GM21423 (cell line): Measurements from ENCODE around the gene ZMYND11.
A peak's percentile ranks its signal among the peaks of the same experiment; 100 is the strongest.

Source experiments
- ATAC-seq: cut with Tn5 transposase; IDR thresholded peaks from one replicate; pipeline ENCODE4 v1.9.1; 2021; ENCODE audit warnings: mild to moderate bottlenecking, moderate library complexity; ENCODE audit not compliant: unreplicated experiment

ZMYND11 gene

GRCh38 chr10:135132-135600, at the start of gene ZMYND11:
ZMYND11 (plus strand) TSS chr10:135455; CDS start chr10:180013, 44,558 bp downstream.
- peak; percentile 37 for ATAC-seq

GRCh38 chr10:86031-86430, 49.2 kb upstream of the ZMYND11 start:
- no peak for ATAC-seq

- no peak for ATAC-seq
Observed at GRCh38 chr10:87177-88080, 47.8 kb upstream of the ZMYND11 start.

GRCh38 chr10:88253-88652, 47.0 kb upstream of the ZMYND11 start:
- ATAC-seq, result no peak

GRCh38 chr10:89248-89647, 46.0 kb upstream of the ZMYND11 start:
- ATAC-seq, result no peak

GRCh38 chr10:90161-90560, 45.1 kb upstream of the ZMYND11 start:
- no peak for ATAC-seq

- ATAC-seq, result no peak
Observed at GRCh38 chr10:91313-91712, 43.9 kb upstream of the ZMYND11 start.

GRCh38 chr10:92153-92552, 43.1 kb upstream of the ZMYND11 start:
- no peak for ATAC-seq

GRCh38 chr10:92846-93245, 42.4 kb upstream of the ZMYND11 start:
- ATAC-seq, result no peak

GRCh38 chr10:94613-95012, 40.6 kb upstream of the ZMYND11 start:
- no peak for ATAC-seq

- ATAC-seq, result no peak
Observed at GRCh38 chr10:95356-96115, 39.7 kb upstream of the ZMYND11 start.

- no peak for ATAC-seq
Observed at GRCh38 chr10:96466-96865, 38.8 kb upstream of the ZMYND11 start.

GRCh38 chr10:104416-104815, 30.8 kb upstream of the ZMYND11 start:
- no peak for ATAC-seq

GRCh38 chr10:104862-105565, 30.2 kb upstream of the ZMYND11 start:
- ATAC-seq, result no peak

GRCh38 chr10:105806-106205, 29.4 kb upstream of the ZMYND11 start:
- ATAC-seq, result no peak

- no peak for ATAC-seq
Observed at GRCh38 chr10:106740-107139, 28.5 kb upstream of the ZMYND11 start.

- ATAC-seq, result no peak
Observed at GRCh38 chr10:112246-112645, 23.0 kb upstream of the ZMYND11 start.

GRCh38 chr10:124874-125273, 10.4 kb upstream of the ZMYND11 start:
- ATAC-seq, result no peak

- ATAC-seq, result peak; percentile 91
Observed at GRCh38 chr10:127612-128432, 7.4 kb upstream of the ZMYND11 start.

- no peak for ATAC-seq
Observed at GRCh38 chr10:129810-130209, 5.4 kb upstream of the ZMYND11 start.
